ENCODE results near the gene GRIK2. TPM values are rescaled to one million over a fixed set of nuclear protein-coding genes. Genes with fewer than 3 reads are reported as not detected.

Gene GRIK2
- total RNA-seq, 1 experiment from 2014 or later, result 6.6 TPM

GRCh38 chr6:101544286-101544685, 150.8 kb downstream of the GRIK2 start:
- BruUV-seq (replicated peaks), result no TSS peak
- no peak for ATAC-seq
- ChIA-PET CTCF (no interaction called here), POLR2A (no interaction called here)
- no peak for DNase-seq (ENCODE audit: low read depth, low spot score)
- no peaks in the 10 kb centered on the region for H3K9me3 ChIP-seq (ENCODE audit: control insufficient read depth, insufficient read depth, low read depth, low read length)
- no peaks in the 10 kb centered on the region for H3K4me1 ChIP-seq (ENCODE audit: control insufficient read depth, insufficient read depth, low read length)
- no peak overlapping the region for H3K27ac ChIP-seq (ENCODE audit: low read length)
- intact Hi-C loops (cut with micrococcal nuclease; ENCODE audit: unreplicated experiment) (no loop called here), in situ Hi-C loops (cut with HindIII; ENCODE audit: low pct_unique_long_range_greater_than_20kb, low sequenced_read_pairs) (no loop called here)
- H3K36me3 ChIP-seq (ENCODE audit: control insufficient read depth, insufficient read depth, low read length), result no peaks in the 10 kb centered on the region
- H3K27me3 ChIP-seq (ENCODE audit: control insufficient read depth, insufficient read depth, low read length), result no peaks in the 10 kb centered on the region
- TF ChIP-seq TCF7L2 (IDR thresholded peaks at IDR 0.05; ENCODE audit: low read depth, low read length) (no peak), SIN3A (IDR thresholded peaks at IDR 0.05; ENCODE audit: borderline replicate concordance, insufficient read depth, low read depth, low read length) (no peak), CTCF (IDR thresholded peaks at IDR 0.05) (no peak), POLR2AphosphoS5 (IDR thresholded peaks at IDR 0.05; ENCODE audit: low read depth, low read length) (no peak)
- TF ChIP-seq, protein P1, sequence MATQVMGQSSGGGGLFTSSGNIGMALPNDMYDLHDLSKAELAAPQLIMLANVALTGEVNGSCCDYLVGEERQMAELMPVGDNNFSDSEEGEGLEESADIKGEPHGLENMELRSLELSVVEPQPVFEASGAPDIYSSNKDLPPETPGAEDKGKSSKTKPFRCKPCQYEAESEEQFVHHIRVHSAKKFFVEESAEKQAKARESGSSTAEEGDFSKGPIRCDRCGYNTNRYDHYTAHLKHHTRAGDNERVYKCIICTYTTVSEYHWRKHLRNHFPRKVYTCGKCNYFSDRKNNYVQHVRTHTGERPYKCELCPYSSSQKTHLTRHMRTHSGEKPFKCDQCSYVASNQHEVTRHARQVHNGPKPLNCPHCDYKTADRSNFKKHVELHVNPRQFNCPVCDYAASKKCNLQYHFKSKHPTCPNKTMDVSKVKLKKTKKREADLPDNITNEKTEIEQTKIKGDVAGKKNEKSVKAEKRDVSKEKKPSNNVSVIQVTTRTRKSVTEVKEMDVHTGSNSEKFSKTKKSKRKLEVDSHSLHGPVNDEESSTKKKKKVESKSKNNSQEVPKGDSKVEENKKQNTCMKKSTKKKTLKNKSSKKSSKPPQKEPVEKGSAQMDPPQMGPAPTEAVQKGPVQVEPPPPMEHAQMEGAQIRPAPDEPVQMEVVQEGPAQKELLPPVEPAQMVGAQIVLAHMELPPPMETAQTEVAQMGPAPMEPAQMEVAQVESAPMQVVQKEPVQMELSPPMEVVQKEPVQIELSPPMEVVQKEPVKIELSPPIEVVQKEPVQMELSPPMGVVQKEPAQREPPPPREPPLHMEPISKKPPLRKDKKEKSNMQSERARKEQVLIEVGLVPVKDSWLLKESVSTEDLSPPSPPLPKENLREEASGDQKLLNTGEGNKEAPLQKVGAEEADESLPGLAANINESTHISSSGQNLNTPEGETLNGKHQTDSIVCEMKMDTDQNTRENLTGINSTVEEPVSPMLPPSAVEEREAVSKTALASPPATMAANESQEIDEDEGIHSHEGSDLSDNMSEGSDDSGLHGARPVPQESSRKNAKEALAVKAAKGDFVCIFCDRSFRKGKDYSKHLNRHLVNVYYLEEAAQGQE (IDR thresholded peaks at IDR 0.05; ENCODE audit: insufficient read depth in 1 of 2, low read depth in 2 of 2, low read length in 1 of 2), result no peak
- no peak overlapping the region for H3K4me3 ChIP-seq (ENCODE audit: low read depth in 2 of 2, low read length in 2 of 2)

DNA sequence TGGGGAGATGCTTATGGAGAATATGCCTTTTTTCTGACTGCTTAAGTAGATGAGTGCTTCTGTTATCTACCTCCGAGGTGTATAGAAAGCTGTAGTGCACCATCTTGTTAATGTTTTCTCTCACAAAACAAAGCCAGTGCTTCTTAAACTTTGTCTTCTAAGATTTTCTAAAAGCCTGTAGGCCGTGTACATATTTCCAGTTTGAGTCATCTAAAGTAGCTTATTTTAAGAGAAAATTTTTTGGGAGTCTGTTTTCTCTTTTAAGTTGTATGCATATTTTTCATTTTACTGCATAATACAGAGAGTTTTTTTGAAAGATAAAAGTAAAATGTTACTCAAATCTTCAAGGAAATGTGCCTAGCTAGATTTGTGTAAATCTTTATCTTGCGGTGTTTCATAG, 151.7 kb downstream of the GRIK2 start:
- H3K27ac ChIP-seq (ENCODE audit: low read length), result no peak overlapping the region
- ATAC-seq, result no peak

More for the DNA sequence above, 151.7 kb downstream of the GRIK2 start:
- CTCF ChIA-PET, result no interaction called here
- H3K36me3 ChIP-seq (ENCODE audit: control insufficient read depth, insufficient read depth, low read length), result no peaks in the 10 kb centered on the region
- in situ Hi-C loops (cut with HindIII; ENCODE audit: low pct_unique_long_range_greater_than_20kb, low sequenced_read_pairs) (no loop called here), intact Hi-C loops (cut with micrococcal nuclease; ENCODE audit: unreplicated experiment) (no loop called here)
- no peak for TF ChIP-seq SIN3A (IDR thresholded peaks at IDR 0.05; ENCODE audit: borderline replicate concordance, insufficient read depth, low read depth, low read length)
- TF ChIP-seq CTCF (IDR thresholded peaks at IDR 0.05), result no peak
- TF ChIP-seq TCF7L2 (IDR thresholded peaks at IDR 0.05; ENCODE audit: low read depth, low read length), result no peak
- TF ChIP-seq, protein P1 (IDR thresholded peaks at IDR 0.05; ENCODE audit: insufficient read depth in 1 of 2, low read depth in 2 of 2, low read length in 1 of 2), result no peak
- TF ChIP-seq POLR2AphosphoS5 (IDR thresholded peaks at IDR 0.05; ENCODE audit: low read depth, low read length), result no peak
- POLR2A ChIA-PET, result no interaction called here
- DNase-seq (ENCODE audit: low read depth, low spot score), result no peak
- no peaks in the 10 kb centered on the region for H3K9me3 ChIP-seq (ENCODE audit: control insufficient read depth, insufficient read depth, low read depth, low read length)
- H3K4me3 ChIP-seq (ENCODE audit: low read depth in 2 of 2, low read length in 2 of 2), result no peak overlapping the region
- no peaks in the 10 kb centered on the region for H3K4me1 ChIP-seq (ENCODE audit: control insufficient read depth, insufficient read depth, low read length)
- H3K27me3 ChIP-seq (ENCODE audit: control insufficient read depth, insufficient read depth, low read length), result no peaks in the 10 kb centered on the region
- BruUV-seq (replicated peaks), result no TSS peak
